Upper lobe of right lung (tissue), 1 donor: ENCODE results near the gene CADPS. TPM values are rescaled to one million over a fixed set of nuclear protein-coding genes. Genes with fewer than 3 reads are reported as not detected.

ENCODE experiments used
- ATAC-seq: fragments of 200-7000 bp; cut with Tn5 transposase; one replicate; pipeline ENCODE4 v1.9.1; 2020; ENCODE audit warnings: mild to moderate bottlenecking, moderate library complexity
- DNase-seq: peaks from one replicate; pipeline ENCODE4 v3.0.0-alpha.2; 2020
- H3K27ac ChIP-seq: fragments of 200-600 bp; one replicate; pipeline ENCODE4 v1.8.0; 2022
- H3K27me3 ChIP-seq: fragments of 200-600 bp; one replicate; pipeline ENCODE4 v1.8.0; 2022; ENCODE audit warnings: mild to moderate bottlenecking
- H3K36me3 ChIP-seq: fragments of 200-600 bp; one replicate; pipeline ENCODE4 v1.8.0; 2022
- H3K4me1 ChIP-seq: fragments of 200-600 bp; one replicate; pipeline ENCODE4 v1.8.0; 2022
- H3K4me3 ChIP-seq: fragments of 200-600 bp; one replicate; pipeline ENCODE4 v1.8.0; 2022; ENCODE audit warnings: mild to moderate bottlenecking
- H3K9me3 ChIP-seq: fragments of 200-600 bp; one replicate; pipeline ENCODE4 v1.8.0; 2022
- CTCF ChIP-seq: fragments of 200-600 bp; IDR thresholded peaks from one replicate; pipeline ENCODE4 v1.8.0; 2022; ENCODE audit warnings: antibody characterized with exemption
- intact Hi-C: fragments of 100-400 bp; cut with DNase I; formaldehyde crosslinking; loops from one replicate; pipeline ENCODE4 v1.11.0; 2022
- total RNA-seq: library from RNA; stranded (reverse); fragmentation: NEBNext Ultra II Directional; extraction: Animal tissue kit (Norgen Biotek cat#: 25700); gene quantifications from one replicate; pipeline ENCODE4 v1.2.1, GENCODE V29; 2021
- donor health status: DM: no; HTN: yes; CAD: no; lungs with severe emphysema.

CADPS gene
- total RNA-seq, 1 donor from 2014 or later: 1.1 TPM

- ATAC-seq: no peak
- DNase-seq: no peak
- H3K4me3 ChIP-seq: no peak overlapping the region
- H3K27ac ChIP-seq: no peak overlapping the region
- intact Hi-C loops: no loop called here
- TF ChIP-seq CTCF: no peak
- no peaks in the 10 kb centered on the region for H3K4me1 ChIP-seq
- H3K27me3 ChIP-seq: no peaks in the 10 kb centered on the region
- no peaks in the 10 kb centered on the region for H3K9me3 ChIP-seq
- no peaks in the 10 kb centered on the region for H3K36me3 ChIP-seq
These were observed 324.8 kb downstream of the CADPS start for GRCh38 chr3:62550439-62550838.

GRCh38 chr3:62548528-62549205 is 326.5 kb downstream of the CADPS start:
- intact Hi-C loops: no loop called here
- no peak overlapping the region for H3K27ac ChIP-seq
- no peak for TF ChIP-seq CTCF
- no peaks in the 10 kb centered on the region for H3K27me3 ChIP-seq
- H3K4me1 ChIP-seq: no peaks in the 10 kb centered on the region
- H3K9me3 ChIP-seq: no peaks in the 10 kb centered on the region
- no peak overlapping the region for H3K4me3 ChIP-seq
- ATAC-seq (no peak), DNase-seq (no peak)
- no peaks in the 10 kb centered on the region for H3K36me3 ChIP-seq

GRCh38 chr3:62546266-62546665 is 328.9 kb downstream of the CADPS start:
- no peaks in the 10 kb centered on the region for H3K36me3 ChIP-seq
- H3K27me3 ChIP-seq: no peaks in the 10 kb centered on the region
- no peak for TF ChIP-seq CTCF
- H3K9me3 ChIP-seq: no peaks in the 10 kb centered on the region
- no peak for DNase-seq
- no peak overlapping the region for H3K4me3 ChIP-seq
- H3K27ac ChIP-seq: no peak overlapping the region
- H3K4me1 ChIP-seq: no peaks in the 10 kb centered on the region
- ATAC-seq: no peak
- intact Hi-C loops: no loop called here

GRCh38 chr3:62542185-62542584 is 333.0 kb downstream of the CADPS start:
- Histone ChIP-seq H3K36me3 (no peaks in the 10 kb centered on the region), H3K4me1 (no peaks in the 10 kb centered on the region), H3K27me3 (no peaks in the 10 kb centered on the region), H3K4me3 (no peak overlapping the region), H3K9me3 (no peaks in the 10 kb centered on the region), H3K27ac (no peak overlapping the region)
- no peak for TF ChIP-seq CTCF
- ATAC-seq (no peak), DNase-seq (no peak)
- intact Hi-C loops: no loop called here

- no peaks in the 10 kb centered on the region for H3K9me3 ChIP-seq
- no peak for DNase-seq
- intact Hi-C loops: no loop called here
- no peak overlapping the region for H3K4me3 ChIP-seq
- H3K27me3 ChIP-seq: no peaks in the 10 kb centered on the region
- no peak overlapping the region for H3K27ac ChIP-seq
- no peaks in the 10 kb centered on the region for H3K4me1 ChIP-seq
- ATAC-seq: peak; percentile 86
- no peaks in the 10 kb centered on the region for H3K36me3 ChIP-seq
- TF ChIP-seq CTCF: no peak
These were observed 335.5 kb downstream of the CADPS start for GRCh38 chr3:62539762-62540161.
